GM12801 (cell line): ENCODE data around the gene NRTN.

Experiments
- CTCF ChIP-seq: IDR thresholded peaks from one replicate; pipeline ENCODE4 v1.5.1; 2011; ENCODE audit warnings: control low read depth; ENCODE audit not compliant: insufficient read length; ENCODE audit errors: extremely low read depth

The NRTN gene

DNA sequence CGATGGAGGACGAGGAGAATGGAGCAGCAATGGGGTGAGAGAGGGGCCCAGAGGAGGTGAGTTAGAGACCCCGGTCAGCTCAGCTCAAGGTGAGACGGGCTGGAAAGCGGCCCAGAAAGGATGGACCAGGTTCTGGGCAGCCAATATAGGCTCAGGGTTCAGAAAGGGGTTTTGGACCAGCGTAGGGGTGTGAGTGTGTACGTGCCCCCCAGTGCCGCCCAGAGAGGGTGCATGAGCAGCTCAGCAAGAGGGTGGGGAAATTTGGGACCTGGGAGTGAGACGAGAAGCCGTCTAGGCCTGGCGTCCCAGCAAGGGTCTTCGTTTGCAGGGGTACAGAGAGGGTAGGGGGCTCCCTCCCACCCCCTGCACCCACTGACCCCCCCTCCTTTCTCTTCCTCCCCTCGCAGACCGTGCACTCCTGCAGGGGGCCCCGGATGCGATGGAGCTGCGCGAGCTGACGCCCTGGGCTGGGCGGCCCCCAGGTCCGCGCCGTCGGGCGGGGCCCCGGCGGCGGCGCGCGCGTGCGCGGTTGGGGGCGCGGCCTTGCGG lies 22.5 kb downstream of the NRTN start:
- TF ChIP-seq CTCF = no peak

- no peak for TF ChIP-seq CTCF
Observed at GRCh38 chr19:5827891-5828660, 23.2 kb downstream of the NRTN start.

DNA sequence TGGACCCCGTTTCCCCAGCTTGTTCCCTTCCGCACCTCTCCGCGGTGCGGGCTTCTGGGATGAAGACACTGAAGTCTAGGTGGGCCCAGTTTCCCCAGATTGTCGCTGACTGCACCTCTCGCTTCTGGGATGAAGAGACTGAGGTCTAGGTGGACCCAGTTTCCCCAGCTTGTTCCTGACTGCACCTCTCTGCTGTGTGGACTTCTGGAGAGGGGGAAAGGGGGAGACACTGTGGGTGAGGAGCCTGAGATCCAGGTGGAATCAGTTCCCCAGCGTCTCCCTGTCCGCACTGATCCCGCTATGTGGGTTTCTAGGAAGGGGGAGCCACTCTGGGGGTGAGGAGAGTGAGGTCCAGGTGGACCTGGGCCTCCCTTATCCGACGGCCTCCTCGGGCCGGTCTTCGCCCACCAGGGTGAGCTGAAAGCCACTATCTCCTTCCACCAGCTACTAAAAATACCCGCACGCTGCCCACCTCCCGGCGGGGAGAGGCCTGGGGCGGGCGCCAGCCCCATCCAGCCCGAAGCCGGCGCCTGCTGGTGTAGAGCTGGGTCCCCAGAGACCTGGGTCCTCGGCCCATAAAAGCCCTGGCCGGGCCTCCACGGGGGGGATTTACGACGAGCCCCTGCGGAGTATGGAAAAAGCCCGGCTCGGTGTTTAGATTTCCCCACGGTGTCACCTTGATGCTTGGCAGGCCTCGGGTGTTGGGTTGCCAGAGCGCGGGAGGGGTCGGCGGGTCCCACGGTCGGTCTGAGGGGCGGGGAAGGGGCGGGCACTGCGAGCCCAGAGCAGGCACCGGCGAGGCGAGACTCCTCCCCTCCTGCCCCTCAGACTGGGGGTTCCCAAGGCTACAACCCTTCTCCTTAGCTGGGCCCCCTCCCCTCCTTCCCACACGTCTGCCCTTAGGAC lies 24.0 kb downstream of the NRTN start:
- no peak for TF ChIP-seq CTCF

DNA sequence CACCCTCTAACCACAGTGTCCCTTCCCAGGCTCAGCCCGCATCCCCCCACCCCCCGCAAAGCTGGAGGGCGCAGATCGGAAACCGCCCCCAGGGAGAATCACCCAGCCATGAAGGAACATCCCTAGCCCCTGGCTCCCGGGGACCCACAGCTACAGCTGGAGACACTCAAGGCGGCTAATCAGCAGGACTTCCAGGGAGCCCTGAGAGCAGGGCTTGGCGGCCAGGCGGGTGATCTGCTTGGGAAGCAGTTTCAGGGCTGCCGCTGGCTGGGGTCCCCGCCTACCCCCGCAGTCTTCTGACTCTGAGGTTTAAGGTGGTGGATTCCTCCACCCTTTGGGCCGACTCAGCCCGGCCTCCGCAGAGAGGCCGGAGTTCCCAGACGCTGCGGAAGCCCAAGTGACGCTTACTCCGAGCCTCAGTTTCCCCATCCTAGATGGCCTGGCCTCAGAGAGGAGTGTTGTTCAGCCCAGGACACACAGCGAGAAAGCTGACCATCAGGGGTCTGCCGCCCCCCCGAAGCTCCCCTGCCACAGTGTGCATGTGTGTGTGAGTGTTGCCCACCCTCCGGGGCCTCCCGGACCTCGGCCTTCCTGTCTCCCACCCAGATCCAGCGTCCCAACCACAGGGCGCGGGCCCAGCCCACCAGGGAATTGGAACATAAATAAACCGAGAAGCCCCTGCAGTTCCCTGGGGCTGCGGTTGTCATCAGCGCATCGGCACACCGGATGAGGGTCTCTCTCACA lies 24.9 kb downstream of the NRTN start:
- TF ChIP-seq CTCF = no peak

DNA sequence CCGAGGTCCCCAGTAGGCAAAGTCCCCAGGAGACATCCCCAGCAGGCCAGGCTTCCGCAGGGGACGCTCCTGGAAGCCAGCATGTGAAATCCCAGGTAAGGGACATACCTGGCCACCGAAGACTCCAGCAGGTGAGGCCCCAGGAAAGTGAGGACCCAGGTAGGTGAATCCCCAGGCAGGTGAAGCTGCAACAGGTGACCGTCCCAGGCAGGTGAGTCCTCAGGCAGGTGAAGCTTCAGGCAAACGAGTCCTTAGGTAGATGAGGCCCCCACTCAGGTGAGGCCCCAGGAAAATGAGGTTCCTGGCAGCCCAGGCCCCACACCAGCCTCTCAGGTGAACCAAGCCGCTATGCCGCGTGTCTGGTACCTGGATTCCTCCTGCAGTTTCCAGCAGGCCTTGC lies 26.3 kb downstream of the NRTN start:
- no peak for TF ChIP-seq CTCF

DNA sequence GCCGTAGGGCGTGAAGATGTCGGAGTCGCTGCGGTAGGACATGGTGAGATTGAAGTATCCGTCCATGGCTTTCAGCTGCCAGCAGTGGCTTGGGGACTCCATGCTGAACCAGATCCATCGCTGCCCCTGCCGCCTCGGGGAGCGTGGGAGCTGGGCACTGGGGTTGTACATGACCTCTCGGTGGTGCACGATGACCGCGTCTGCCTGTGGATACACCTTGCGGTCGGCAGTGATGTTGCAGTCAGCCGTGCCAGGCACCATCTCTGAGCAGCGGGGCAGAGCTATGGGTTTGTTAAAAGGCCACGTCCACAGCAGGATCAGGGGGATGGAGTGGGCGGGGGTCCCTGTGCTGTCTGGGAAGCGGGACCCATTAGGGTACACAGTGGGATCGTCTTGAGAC lies 27.2 kb downstream of the NRTN start:
- TF ChIP-seq CTCF = no peak
